ENCODE measurements around the gene GPANK1. TPM values are rescaled to one million over a fixed set of nuclear protein-coding genes. Genes with fewer than 3 reads are reported as not detected.

The GPANK1 gene
- total RNA-seq: 11.8 and 12.3 TPM in 2 replicates

GRCh38 chr6:31664790-31665500 is at the start of gene GPANK1:
Gene GPANK1, minus strand, starts transcription at chr6:31664997. Its CDS starts 519 bp downstream, at chr6:31664478.

GRCh38 chr6:31706599-31706998 is 41.8 kb upstream of the GPANK1 start, which contains the start of gene LY6G6F:
Gene LY6G6F, plus strand, starts transcription at chr6:31706866. Its CDS starts 41 bp downstream, at chr6:31706907.

GRCh38 chr6:31702819-31703716 is 38.3 kb upstream of the GPANK1 start, which contains the start of gene ABHD16A:
Gene ABHD16A, minus strand, starts transcription at chr6:31703324. Its CDS starts 43 bp downstream, at chr6:31703281.

GRCh38 chr6:31680226-31681134 is 15.7 kb upstream of the GPANK1 start, which contains the start of gene LY6G5C:
Gene LY6G5C, minus strand, starts transcription at chr6:31681067. Its CDS starts 694 bp downstream, at chr6:31680373.

GRCh38 chr6:31669676-31670075 is 4.9 kb upstream of the GPANK1 start, which contains the start of gene LY6G5B:
Gene LY6G5B, plus strand, starts transcription at chr6:31669976. Its CDS starts 975 bp downstream, at chr6:31670951.

GRCh38 chr6:31665501-31666336 is 922 bp upstream of the GPANK1 start, which contains the start of gene CSNK2B:
Gene CSNK2B, plus strand, starts transcription at chr6:31666080. Its CDS starts 752 bp downstream, at chr6:31666832.

GRCh38 chr6:31660381-31661261 is 4.2 kb downstream of the GPANK1 start, which contains the start of gene C6orf47:
Gene C6orf47, minus strand, starts transcription at chr6:31660778. Its CDS starts 831 bp downstream, at chr6:31659947.

GRCh38 chr6:31655349-31656237 is 9.2 kb downstream of the GPANK1 start, which contains the start of gene APOM:
Gene APOM, plus strand, starts transcription at chr6:31655894. Its CDS starts 73 bp downstream, at chr6:31655967.

GRCh38 chr6:31620586-31621319 is 44.0 kb downstream of the GPANK1 start, which contains the start of gene PRRC2A:
Gene PRRC2A, plus strand, starts transcription at chr6:31620715. Its CDS starts 2,075 bp downstream, at chr6:31622790.

GRCh38 chr6:31614684-31615578 is 49.9 kb downstream of the GPANK1 start, which contains the start of gene AIF1:
Gene AIF1, plus strand, starts transcription at chr6:31615234. Its CDS starts 96 bp downstream, at chr6:31615330.

Other genes starting within 250 kb of the GPANK1 start
- 13.6 and 25.9 TPM in 2 replicates for gene MICB, start 166.9 kb downstream of the GPANK1 start, total RNA-seq
- not detected in 2 replicates for gene MCCD1, start 136.0 kb downstream of the GPANK1 start, total RNA-seq
- gene DDX39B, start 123.0 kb downstream of the GPANK1 start, total RNA-seq: 309 and 373 TPM in 2 replicates
- gene ATP6V1G2, start 118.4 kb downstream of the GPANK1 start, total RNA-seq: 0.49 and 0.94 TPM in 2 replicates
- 18.3 and 27.2 TPM in 2 replicates for gene NFKBIL1, start 117.4 kb downstream of the GPANK1 start, total RNA-seq
- not detected in 2 replicates for gene LTA, start 92.7 kb downstream of the GPANK1 start, total RNA-seq
- 0.13 TPM in 1 of 2 replicates, not detected in the other for gene TNF, start 89.4 kb downstream of the GPANK1 start, total RNA-seq
- 4.9 and 39.7 TPM in 2 replicates for gene LTB, start 82.6 kb downstream of the GPANK1 start, total RNA-seq
- 0.32 and 0.57 TPM in 2 replicates for gene LST1, start 78.7 kb downstream of the GPANK1 start, total RNA-seq
- gene NCR3, start 72.0 kb downstream of the GPANK1 start, total RNA-seq: not detected in 2 replicates
- not detected in 2 replicates for gene AIF1, start 49.8 kb downstream of the GPANK1 start, total RNA-seq
- 21.0 and 56.6 TPM in 2 replicates for gene PRRC2A, start 44.3 kb downstream of the GPANK1 start, total RNA-seq
- 83.2 and 204 TPM in 2 replicates for gene BAG6, start 12.3 kb downstream of the GPANK1 start, total RNA-seq
- gene APOM, start 9.1 kb downstream of the GPANK1 start, total RNA-seq: 0.16 and 0.25 TPM in 2 replicates
- 18.5 and 21.6 TPM in 2 replicates for gene C6orf47, start 4.2 kb downstream of the GPANK1 start, total RNA-seq
- gene CSNK2B, start 1.1 kb upstream of the GPANK1 start, total RNA-seq: 77.5 and 79.2 TPM in 2 replicates
- gene LY6G5B, start 5.0 kb upstream of the GPANK1 start, total RNA-seq: 1.1 and 5.3 TPM in 2 replicates
- gene LY6G5C, start 16.1 kb upstream of the GPANK1 start, total RNA-seq: 1.8 and 2.1 TPM in 2 replicates
- 48.6 and 84.4 TPM in 2 replicates for gene ABHD16A, start 38.3 kb upstream of the GPANK1 start, total RNA-seq
- gene LY6G6F, start 41.9 kb upstream of the GPANK1 start, total RNA-seq: not detected in 2 replicates
- not detected in 2 replicates for gene LY6G6D, start 50.4 kb upstream of the GPANK1 start, total RNA-seq
- gene LY6G6C, start 56.7 kb upstream of the GPANK1 start, total RNA-seq: not detected in 2 replicates
- gene MPIG6B, start 58.4 kb upstream of the GPANK1 start, total RNA-seq: not detected in 2 replicates
- 86.0 and 129 TPM in 2 replicates for gene DDAH2, start 64.3 kb upstream of the GPANK1 start, total RNA-seq
- 347 and 730 TPM in 2 replicates for gene CLIC1, start 71.5 kb upstream of the GPANK1 start, total RNA-seq
- gene MSH5, start 75.0 kb upstream of the GPANK1 start, total RNA-seq: 4.9 and 5.8 TPM in 2 replicates
- 1.3 and 2.9 TPM in 2 replicates for gene SAPCD1, start 97.7 kb upstream of the GPANK1 start, total RNA-seq
- 0.32 and 0.38 TPM in 2 replicates for gene VWA7, start 112.3 kb upstream of the GPANK1 start, total RNA-seq
- 40.8 and 104 TPM in 2 replicates for gene VARS1, start 130.8 kb upstream of the GPANK1 start, total RNA-seq
- 24.1 and 37.2 TPM in 2 replicates for gene LSM2, start 142.0 kb upstream of the GPANK1 start, total RNA-seq
- 0.81 and 1.8 TPM in 2 replicates for gene HSPA1L, start 150.3 kb upstream of the GPANK1 start, total RNA-seq
- gene HSPA1A, start 150.5 kb upstream of the GPANK1 start, total RNA-seq: 98.4 and 221 TPM in 2 replicates
- 64.1 and 91.7 TPM in 2 replicates for gene HSPA1B, start 162.7 kb upstream of the GPANK1 start, total RNA-seq
- gene NEU1, start 197.8 kb upstream of the GPANK1 start, total RNA-seq: 52.0 and 59.4 TPM in 2 replicates
- gene SLC44A4, start 214.0 kb upstream of the GPANK1 start, total RNA-seq: 0.06 and 0.49 TPM in 2 replicates
- gene EHMT2, start 232.7 kb upstream of the GPANK1 start, total RNA-seq: 28.7 and 52.4 TPM in 2 replicates
- 1.1 and 5.7 TPM in 2 replicates for gene ZBTB12, start 237.1 kb upstream of the GPANK1 start, total RNA-seq

Measured in bladder microvascular endothelial cell (primary cell).